Measurements from ENCODE around the gene LUZP1.

LUZP1 gene

DNA sequence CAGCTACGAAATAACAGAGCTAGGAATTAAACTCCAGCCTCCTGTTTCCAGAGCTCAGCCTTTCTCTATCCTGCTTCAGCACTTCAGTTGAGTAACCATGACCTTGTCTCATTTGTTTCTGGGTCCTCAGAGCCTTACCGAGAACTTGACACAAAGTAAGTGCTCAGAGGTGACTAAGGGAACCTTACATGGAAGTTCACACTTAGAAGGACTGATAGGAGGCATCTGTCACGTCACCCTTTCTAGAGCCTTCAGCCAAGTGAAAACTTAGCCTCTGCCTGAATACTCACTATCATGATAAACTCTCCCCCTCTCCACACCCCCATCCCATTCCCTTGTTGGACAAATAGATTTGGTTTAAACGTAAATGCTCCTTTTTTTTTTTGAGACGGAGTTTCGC, 9.8 kb upstream of the LUZP1 start:
- DNase-seq (ENCODE audit: extremely low read depth, low read depth): no peak
- no peak overlapping the region for H3K4me3 ChIP-seq (replicated peaks; ENCODE audit: low read depth, low read length)
- TF ChIP-seq, protein P1, sequence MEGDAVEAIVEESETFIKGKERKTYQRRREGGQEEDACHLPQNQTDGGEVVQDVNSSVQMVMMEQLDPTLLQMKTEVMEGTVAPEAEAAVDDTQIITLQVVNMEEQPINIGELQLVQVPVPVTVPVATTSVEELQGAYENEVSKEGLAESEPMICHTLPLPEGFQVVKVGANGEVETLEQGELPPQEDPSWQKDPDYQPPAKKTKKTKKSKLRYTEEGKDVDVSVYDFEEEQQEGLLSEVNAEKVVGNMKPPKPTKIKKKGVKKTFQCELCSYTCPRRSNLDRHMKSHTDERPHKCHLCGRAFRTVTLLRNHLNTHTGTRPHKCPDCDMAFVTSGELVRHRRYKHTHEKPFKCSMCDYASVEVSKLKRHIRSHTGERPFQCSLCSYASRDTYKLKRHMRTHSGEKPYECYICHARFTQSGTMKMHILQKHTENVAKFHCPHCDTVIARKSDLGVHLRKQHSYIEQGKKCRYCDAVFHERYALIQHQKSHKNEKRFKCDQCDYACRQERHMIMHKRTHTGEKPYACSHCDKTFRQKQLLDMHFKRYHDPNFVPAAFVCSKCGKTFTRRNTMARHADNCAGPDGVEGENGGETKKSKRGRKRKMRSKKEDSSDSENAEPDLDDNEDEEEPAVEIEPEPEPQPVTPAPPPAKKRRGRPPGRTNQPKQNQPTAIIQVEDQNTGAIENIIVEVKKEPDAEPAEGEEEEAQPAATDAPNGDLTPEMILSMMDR (IDR thresholded peaks at IDR 0.05; ENCODE audit: low read depth, low read length, missing control alignments): no peak

DNA sequence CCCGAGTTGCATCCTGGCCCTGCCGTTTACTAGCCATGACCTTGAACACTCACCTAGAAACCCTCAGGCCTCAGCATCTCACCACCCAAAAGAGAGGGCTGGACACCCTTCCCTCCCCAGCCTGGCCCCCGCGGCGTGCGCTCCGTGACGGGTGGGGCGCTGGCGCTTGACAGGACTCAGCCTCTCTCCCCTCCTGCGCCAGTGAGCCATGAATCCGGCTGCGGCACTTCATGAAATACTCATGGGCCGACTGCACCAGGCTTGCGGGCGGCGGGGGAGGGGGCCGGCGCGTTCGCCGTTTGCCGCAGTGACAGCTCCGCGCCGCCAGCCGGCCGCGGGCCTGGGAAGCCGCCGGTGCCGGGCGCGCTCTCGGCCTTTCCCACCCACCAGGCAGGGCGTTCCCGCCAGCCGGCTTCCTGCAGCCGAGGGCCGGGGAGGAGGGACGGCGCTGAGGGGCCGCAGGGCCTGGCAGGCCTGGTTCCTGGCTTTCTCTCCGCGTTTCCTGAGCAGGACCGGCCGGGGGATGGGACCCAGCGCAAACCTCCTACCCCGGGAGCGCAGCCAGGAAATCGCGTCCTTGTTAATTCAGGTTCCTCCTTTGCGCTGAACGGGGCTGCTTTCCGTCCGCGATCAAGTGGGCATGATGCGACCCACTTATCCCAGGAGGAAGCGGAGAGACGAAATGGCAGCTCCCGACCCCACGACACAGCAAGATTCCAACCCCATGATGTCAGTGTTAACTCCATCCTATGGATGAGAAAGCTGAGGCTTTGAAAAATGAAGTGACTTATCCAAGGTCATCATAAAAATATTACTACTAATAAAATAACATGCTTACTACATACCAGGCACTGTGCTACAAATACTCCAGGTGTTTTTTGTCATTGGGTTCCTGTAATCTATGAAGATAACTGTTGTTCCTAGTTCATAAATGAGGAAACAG, 9.1 kb upstream of the LUZP1 start:
- no peak for DNase-seq (ENCODE audit: extremely low read depth, low read depth)
- TF ChIP-seq, protein P1 (IDR thresholded peaks at IDR 0.05; ENCODE audit: low read depth, low read length, missing control alignments): no peak
- H3K4me3 ChIP-seq (replicated peaks; ENCODE audit: low read depth, low read length): peak overlapping the region; percentile 42

DNA sequence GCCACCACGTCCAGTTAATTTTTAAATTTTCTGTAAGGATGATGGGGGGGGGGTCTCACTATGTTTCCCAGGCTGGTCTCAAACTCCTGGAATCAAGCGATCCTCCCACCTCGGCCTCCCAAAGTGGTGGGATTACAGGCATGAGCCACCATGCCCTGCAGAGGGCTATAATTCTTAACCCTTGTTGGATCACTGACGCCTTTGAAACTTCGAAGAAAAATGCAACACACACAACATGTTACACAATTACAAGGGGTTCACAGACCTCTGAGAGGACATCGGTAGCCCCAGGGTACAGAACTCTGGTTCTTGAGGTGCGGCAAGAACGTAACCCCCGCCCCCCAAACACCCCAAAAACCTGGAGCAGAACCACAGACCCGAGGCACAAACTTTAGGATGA, 8.4 kb upstream of the LUZP1 start:
- TF ChIP-seq, protein P1 (IDR thresholded peaks at IDR 0.05; ENCODE audit: low read depth, low read length, missing control alignments): no peak
- DNase-seq (ENCODE audit: extremely low read depth, low read depth): no peak
- H3K4me3 ChIP-seq (replicated peaks; ENCODE audit: low read depth, low read length): peak overlapping the region; percentile 42

DNA sequence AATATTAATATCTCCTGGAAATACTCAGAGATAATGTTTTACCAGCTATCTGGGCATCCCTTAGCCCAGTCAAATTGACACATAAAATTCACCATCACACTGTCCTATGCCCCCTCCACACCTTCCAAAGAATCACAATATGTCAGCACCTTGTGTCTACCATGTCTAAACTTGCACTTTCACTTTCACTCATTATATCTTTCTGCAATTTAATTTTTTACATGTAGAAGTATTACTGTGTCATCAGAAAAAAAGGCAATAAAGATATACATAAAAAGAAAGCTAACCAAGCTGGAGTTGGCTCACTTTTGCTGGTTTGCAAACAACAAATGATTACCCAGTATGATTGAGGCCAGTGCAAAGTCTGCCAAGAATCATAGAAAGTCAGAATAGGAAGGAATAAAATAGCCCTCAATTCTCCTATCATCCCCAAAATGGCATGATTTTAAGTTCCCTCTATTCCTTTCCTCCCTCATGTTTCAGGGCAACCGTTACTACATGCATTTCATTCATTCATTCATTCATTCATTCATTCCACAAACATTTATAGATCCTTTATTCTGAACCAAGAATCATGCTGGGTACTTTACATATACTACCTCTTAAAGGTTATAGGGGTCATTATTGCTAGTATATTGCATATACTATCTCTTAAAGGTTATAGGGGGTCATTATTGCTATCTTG, 5.9 kb upstream of the LUZP1 start:
- TF ChIP-seq, protein P1 (IDR thresholded peaks at IDR 0.05; ENCODE audit: low read depth, low read length, missing control alignments): no peak
- no peak overlapping the region for H3K4me3 ChIP-seq (replicated peaks; ENCODE audit: low read depth, low read length)
- DNase-seq (ENCODE audit: extremely low read depth, low read depth): no peak

DNA sequence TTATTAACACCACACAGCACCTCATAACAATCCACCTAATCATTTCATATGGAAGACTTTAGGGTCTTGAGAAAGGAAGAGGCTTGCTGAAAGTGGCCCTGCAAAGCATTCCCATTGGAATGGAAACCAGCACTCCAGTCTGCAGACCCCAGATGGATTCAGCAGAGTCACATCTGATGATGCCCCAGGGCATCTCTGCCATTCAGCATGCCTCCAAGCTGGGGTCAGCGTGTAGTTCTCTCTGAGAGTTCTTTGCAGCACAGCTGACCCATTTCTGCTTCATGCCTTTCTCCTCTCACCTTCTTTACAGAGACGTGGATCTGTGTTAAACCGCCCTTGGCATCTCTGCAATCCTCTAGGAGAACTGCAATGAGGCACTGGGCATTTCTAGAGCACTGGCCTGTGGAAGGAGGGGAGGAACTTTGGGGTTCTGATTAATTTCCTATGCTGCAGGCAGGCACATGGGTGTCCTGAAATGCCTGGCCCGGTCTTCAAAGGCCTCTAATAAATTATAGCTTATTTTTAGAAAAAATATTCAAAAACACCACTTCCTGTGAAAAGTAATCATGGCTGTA, 2.6 kb upstream of the LUZP1 start:
- TF ChIP-seq, protein P1 (IDR thresholded peaks at IDR 0.05; ENCODE audit: low read depth, low read length, missing control alignments): no peak

DNA sequence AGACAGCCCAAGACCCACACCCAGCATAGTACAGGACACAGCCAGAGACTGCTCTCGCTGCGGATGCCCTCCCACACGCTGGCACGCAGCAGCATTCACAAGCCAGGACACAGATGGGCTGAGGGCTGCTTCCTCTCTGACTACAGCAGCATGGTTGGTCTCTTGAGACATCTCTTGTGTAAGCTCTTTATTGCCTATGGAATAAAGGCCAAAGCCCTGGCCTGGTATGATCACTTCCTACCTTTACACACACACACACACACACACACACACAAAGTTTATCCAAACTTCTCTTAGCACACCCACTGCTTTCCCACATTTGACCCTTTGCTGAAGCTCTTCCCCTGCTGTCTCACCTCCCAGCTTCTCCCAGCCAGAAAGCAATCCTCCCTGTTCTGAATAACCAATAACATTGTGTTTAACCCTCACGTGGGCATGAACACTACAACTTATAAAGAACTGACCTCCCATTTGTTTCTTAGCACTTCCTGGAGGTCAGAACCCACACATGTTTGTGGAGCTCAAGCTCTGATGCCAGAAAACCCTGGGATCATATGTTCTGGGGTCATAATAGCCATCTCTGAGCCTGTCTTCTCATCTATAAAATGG, 1.2 kb upstream of the LUZP1 start:
- TF ChIP-seq, protein P1 (IDR thresholded peaks at IDR 0.05; ENCODE audit: low read depth, low read length, missing control alignments): no peak
- H3K4me3 ChIP-seq (replicated peaks; ENCODE audit: low read depth, low read length): no peak overlapping the region

More for the DNA sequence above, 2.6 kb upstream of the LUZP1 start:
- DNase-seq (ENCODE audit: extremely low read depth, low read depth): no peak
- no peak overlapping the region for H3K4me3 ChIP-seq (replicated peaks; ENCODE audit: low read depth, low read length)

More for the DNA sequence above, 1.2 kb upstream of the LUZP1 start:
- peak; percentile 40 for DNase-seq (ENCODE audit: extremely low read depth, low read depth)
